ENCODE data around the gene UBE3A. TPM values are rescaled to one million over a fixed set of nuclear protein-coding genes. Genes with fewer than 3 reads are reported as not detected.

UBE3A gene
- polyA plus RNA-seq, 6 donors from 2014 or later, result 118 to 176 (median 127) TPM

DNA sequence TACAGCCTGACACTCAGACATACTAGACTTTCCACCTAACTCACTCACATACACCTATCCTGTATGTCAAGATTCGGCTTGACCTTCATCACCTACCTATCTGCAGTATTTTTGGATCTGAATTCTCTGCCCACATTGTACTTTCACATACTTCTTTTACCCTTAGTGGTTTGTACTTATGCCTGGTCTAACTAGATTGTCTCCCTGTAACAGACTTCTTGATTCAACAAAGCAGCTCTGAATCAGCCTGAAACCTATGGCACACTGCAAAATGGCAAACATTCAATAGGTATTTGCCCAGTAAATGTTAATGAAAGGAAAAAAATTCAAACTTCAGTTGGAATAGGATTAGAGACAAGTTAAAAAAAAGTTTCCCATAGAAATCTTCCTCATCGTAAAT is 106.5 kb downstream of the UBE3A start:
- no peak overlapping the region for H3K27ac Mint-ChIP-seq
- peaks cover 30 to 37% of the 10 kb centered on the region in 2 donors for H3K36me3 Mint-ChIP-seq
- no peaks in the 10 kb centered on the region for H3K27me3 Mint-ChIP-seq
- peaks cover 0 to 11% (median 5%) of the 10 kb centered on the region in 7 donors for H3K9me3 Mint-ChIP-seq
- DNase-seq (no peak), ATAC-seq (ENCODE audit: low read depth in 2 of 2) (no peak)
- H3K4me1 Mint-ChIP-seq, result peaks cover 26 to 37% (median 35%) of the 10 kb centered on the region in 3 donors
- no peak overlapping the region for H3K4me3 Mint-ChIP-seq

GRCh38 chr15:25331860-25332259 is 107.0 kb downstream of the UBE3A start:
- H3K9me3 Mint-ChIP-seq, result peaks cover 0 to 11% (median 5%) of the 10 kb centered on the region in 7 donors
- H3K4me3 Mint-ChIP-seq, result no peak overlapping the region
- ATAC-seq (ENCODE audit: low read depth in 2 of 2), result no peak
- DNase-seq, result no peak
- no peaks in the 10 kb centered on the region for H3K27me3 Mint-ChIP-seq
- no peak overlapping the region for H3K27ac Mint-ChIP-seq
- peaks cover 30 to 32% of the 10 kb centered on the region in 2 donors for H3K36me3 Mint-ChIP-seq
- H3K4me1 Mint-ChIP-seq, result peaks cover 26 to 39% (median 39%) of the 10 kb centered on the region in 3 donors

DNA sequence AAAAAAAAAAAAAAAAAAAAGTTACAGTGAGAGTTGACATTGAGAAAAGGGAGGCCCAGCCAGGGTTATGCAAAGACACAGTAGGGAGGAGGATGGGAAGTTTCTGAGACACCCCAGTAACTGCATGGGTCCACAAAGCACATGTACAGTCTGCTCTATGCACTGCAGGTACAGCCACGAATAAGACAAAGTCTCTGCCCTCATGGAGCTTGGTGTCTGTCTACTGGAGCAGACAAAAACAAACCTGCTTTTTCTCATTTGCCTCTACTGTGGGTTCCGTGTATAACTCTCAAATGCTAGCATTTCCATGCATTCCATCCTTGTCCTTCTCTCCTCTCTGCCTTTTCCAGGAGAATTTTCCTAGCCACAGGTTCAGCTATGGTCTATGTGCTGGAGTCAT is 107.4 kb downstream of the UBE3A start:
- H3K4me3 Mint-ChIP-seq, result no peak overlapping the region
- peaks cover 30 to 31% of the 10 kb centered on the region in 2 donors for H3K36me3 Mint-ChIP-seq
- H3K4me1 Mint-ChIP-seq, result peaks cover 26 to 41% (median 40%) of the 10 kb centered on the region in 3 donors
- DNase-seq (no peak), ATAC-seq (ENCODE audit: low read depth in 2 of 2) (no peak)
- H3K27me3 Mint-ChIP-seq, result no peaks in the 10 kb centered on the region
- peak overlapping the region in 1 of 6 donors; percentile 18 for H3K27ac Mint-ChIP-seq
- peaks cover 0 to 11% (median 5%) of the 10 kb centered on the region in 7 donors for H3K9me3 Mint-ChIP-seq

GRCh38 chr15:25329696-25330095 is 109.1 kb downstream of the UBE3A start:
- peak; percentile 11 for DNase-seq
- Mint-ChIP-seq H3K36me3 (peaks cover 15 to 25% of the 10 kb centered on the region in 2 donors), H3K27me3 (no peaks in the 10 kb centered on the region), H3K9me3 (peaks cover 0 to 6% (median 5%) of the 10 kb centered on the region in 7 donors), H3K4me3 (peak overlapping the region in 2 of 8 donors; percentile 7 to 48), H3K4me1 (peaks cover 26 to 45% (median 45%) of the 10 kb centered on the region in 3 donors), H3K27ac (peak overlapping the region in 4 of 6 donors; percentile 16 to 86 (median 48))
- peak; percentile 45 to 71 for ATAC-seq (ENCODE audit: low read depth in 2 of 2)

DNA sequence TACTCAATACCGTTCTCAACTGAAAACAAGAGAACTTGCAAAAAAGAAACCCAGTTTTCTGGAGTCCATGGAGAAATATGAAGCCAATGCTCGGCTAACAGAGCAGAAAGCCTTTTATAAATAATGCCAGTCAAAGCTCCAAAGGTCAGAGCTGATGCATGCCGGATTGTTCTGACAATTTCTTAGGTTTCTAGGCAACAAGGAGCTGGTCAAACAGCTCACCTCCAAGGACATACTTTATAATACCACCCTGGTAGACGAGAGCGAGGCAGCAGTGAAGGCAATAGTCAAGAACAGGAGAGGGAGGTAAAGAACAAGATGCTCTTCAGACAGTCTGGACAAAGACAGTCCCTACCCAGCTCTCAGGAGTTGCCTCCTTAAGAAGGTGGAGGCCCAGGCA is 111.1 kb downstream of the UBE3A start:
- peaks cover 0 to 15% (median 5%) of the 10 kb centered on the region in 7 donors for H3K9me3 Mint-ChIP-seq
- DNase-seq (no peak), ATAC-seq (ENCODE audit: low read depth in 2 of 2) (no peak)
- no peaks in the 10 kb centered on the region for H3K27me3 Mint-ChIP-seq
- peak overlapping the region in 1 of 8 donors; percentile 70 for H3K4me3 Mint-ChIP-seq
- peaks cover 19 to 38% of the 10 kb centered on the region in 2 donors for H3K36me3 Mint-ChIP-seq
- H3K4me1 Mint-ChIP-seq, result peaks cover 26 to 45% (median 45%) of the 10 kb centered on the region in 3 donors
- H3K27ac Mint-ChIP-seq, result peak overlapping the region in 2 of 6 donors; percentile 56 to 60

DNA sequence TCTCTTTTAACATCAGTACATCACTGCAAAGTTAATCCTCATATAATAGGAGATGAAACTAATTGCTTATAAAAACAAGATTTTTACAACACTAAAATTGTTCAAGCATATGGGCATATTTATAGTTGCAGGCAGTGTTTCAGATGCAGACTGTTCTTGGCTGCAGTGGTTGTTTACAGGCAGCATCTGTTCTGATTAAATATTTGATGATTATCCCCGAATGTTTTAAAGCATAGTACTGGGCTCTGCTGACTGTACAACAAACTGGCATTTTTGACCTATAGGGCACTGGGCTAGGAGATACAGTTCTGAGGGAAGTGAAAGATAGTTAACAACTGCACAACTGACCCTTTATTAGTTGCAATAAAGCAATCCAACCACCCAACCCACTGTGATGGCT is 113.6 kb downstream of the UBE3A start:
- no peak overlapping the region for H3K27ac Mint-ChIP-seq
- H3K4me3 Mint-ChIP-seq, result no peak overlapping the region
- H3K36me3 Mint-ChIP-seq, result peaks cover 24 to 31% of the 10 kb centered on the region in 2 donors
- H3K4me1 Mint-ChIP-seq, result peaks cover 20 to 37% (median 35%) of the 10 kb centered on the region in 3 donors
- H3K9me3 Mint-ChIP-seq, result peaks cover 8 to 32% (median 18%) of the 10 kb centered on the region in 7 donors
- DNase-seq (no peak), ATAC-seq (ENCODE audit: low read depth in 2 of 2) (no peak)
- H3K27me3 Mint-ChIP-seq, result no peaks in the 10 kb centered on the region

DNA sequence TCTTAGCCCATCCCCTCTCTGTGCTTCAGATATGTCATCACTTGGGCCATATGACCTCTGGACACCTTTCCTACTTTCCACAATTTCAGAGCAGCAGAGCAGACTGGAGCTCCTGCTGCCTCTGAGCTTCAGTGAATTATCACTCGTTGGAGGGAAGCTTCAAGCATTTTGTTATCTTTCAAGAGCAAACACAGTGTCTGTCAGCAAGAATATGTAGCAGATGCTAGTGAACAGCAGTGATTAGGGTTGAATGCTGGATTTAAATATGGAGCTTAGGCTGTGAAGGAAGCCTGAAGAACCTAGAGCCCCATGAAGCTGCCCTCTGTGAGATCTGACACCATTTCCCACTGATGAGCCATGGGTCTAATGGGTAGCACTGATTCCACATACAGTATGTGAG is 115.4 kb downstream of the UBE3A start:
- ATAC-seq (ENCODE audit: low read depth in 2 of 2), result no peak
- H3K27ac Mint-ChIP-seq, result no peak overlapping the region
- H3K4me3 Mint-ChIP-seq, result no peak overlapping the region
- H3K27me3 Mint-ChIP-seq, result no peaks in the 10 kb centered on the region
- H3K36me3 Mint-ChIP-seq, result peaks cover 31 to 36% of the 10 kb centered on the region in 2 donors
- peaks cover 13 to 49% (median 29%) of the 10 kb centered on the region in 7 donors for H3K9me3 Mint-ChIP-seq
- peaks cover 9 to 21% (median 19%) of the 10 kb centered on the region in 3 donors for H3K4me1 Mint-ChIP-seq
- DNase-seq, result no peak

- Mint-ChIP-seq H3K4me3 (no peak overlapping the region), H3K36me3 (peaks cover 0 to 16% of the 10 kb centered on the region in 2 donors), H3K27ac (no peak overlapping the region), H3K9me3 (peaks cover 11 to 44% (median 31%) of the 10 kb centered on the region in 7 donors), H3K27me3 (no peaks in the 10 kb centered on the region), H3K4me1 (no peaks in the 10 kb centered on the region)
- ATAC-seq (ENCODE audit: low read depth in 2 of 2), result no peak
- no peak for DNase-seq
Measured at GRCh38 chr15:25287823-25288222, 151.0 kb downstream of the UBE3A start.
